G401 (cell line): Measurements from ENCODE around the gene MS4A14. TPM values are rescaled to one million over a fixed set of nuclear protein-coding genes. Genes with fewer than 3 reads are reported as not detected.
"Not testable (repeated sequence)": the region's sequence is repeated elsewhere in the genome, so short reads cannot be mapped to it uniquely, and the experiment has no call there.

Experiments used
- DNase-seq: peaks from one replicate; pipeline ENCODE4 v3.0.0-alpha.2; 2015; ENCODE audit warnings: low spot score
- in situ Hi-C: cut with HindIII; loops from 2 replicates; pipeline ENCODE4 v1.10.0; 2016; ENCODE audit warnings: low sequenced_read_pairs, mixed read lengths
- total RNA-seq: library from RNA; depleted of rRNA; stranded (reverse); fragments of >200 nt; shearing (Covaris generic); gene quantifications from 2 replicates; pipeline ENCODE4 v1.2.3, GENCODE V29; 2014

The MS4A14 gene
- total RNA-seq, 1 experiment from 2014 or later, result not detected

DNA sequence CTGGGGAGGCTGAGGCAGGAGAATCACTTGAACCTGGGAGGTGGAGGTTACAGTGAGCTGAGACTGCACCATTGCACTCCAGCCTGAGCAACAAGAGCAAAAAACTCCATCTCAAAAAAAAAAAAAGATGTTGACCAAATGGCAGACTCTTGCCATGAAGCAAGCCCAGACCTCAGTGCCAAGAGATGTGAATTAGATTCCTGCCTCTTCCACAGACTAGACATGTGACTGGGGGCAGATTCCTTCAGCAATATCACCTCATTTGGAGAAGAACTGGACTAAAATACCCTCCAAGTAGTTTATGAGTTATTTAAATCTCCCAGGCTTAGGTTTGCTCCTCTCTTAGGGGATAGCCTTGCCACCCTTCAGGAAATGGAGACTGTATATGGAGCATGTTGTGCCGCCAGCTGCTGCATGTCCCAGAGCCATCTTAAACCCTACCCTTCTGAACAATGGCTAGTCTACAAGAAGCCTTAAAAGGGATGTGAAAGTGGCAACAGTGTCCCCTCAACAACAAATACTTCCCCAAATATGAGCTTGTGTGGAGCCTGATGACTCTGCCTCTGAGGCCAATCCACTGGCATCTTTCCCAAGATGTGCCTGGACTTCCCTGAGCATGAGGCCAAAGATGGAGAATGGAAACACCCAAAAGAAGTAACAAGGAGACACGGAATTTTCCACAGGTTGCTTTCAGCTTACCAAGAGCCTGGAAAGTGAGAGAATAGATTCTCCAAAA, 18.7 kb upstream of the MS4A14 start:
- peak; percentile 1 for DNase-seq
- in situ Hi-C loops, result no loop called here

DNA sequence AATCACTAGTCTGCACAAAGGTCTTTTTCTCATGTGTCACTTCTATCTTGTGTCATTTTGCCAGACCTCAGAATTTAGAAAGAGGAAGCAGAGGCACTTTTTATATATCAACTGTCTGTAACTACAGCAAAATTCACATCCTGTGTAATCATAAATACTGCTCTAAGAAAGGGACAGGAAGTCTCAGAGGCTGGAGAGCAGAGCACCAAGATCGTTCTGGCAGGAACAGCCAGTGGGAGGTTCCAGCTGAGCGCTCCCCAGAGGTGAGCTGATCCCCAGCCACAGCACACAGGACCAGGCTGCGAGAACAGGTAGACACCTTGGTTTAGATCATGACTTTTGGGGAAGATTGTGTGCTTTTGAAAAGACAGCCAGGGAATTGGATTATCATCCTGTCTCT, 17.9 kb upstream of the MS4A14 start, which contains the start of gene MS4A7:
Gene MS4A7 (plus strand): TSS at position 179 of the 400 bp plus-strand sequence. CDS start 4,610 bp downstream, outside the sequence.
- DNase-seq, result no peak

GRCh38 chr11:60389279-60389910, 6.9 kb upstream of the MS4A14 start:
- no peak for DNase-seq
- in situ Hi-C loops, result no loop called here

More for the DNA sequence above, 17.9 kb upstream of the MS4A14 start, which contains the start of gene MS4A7:
- in situ Hi-C loops, result no loop called here

DNA sequence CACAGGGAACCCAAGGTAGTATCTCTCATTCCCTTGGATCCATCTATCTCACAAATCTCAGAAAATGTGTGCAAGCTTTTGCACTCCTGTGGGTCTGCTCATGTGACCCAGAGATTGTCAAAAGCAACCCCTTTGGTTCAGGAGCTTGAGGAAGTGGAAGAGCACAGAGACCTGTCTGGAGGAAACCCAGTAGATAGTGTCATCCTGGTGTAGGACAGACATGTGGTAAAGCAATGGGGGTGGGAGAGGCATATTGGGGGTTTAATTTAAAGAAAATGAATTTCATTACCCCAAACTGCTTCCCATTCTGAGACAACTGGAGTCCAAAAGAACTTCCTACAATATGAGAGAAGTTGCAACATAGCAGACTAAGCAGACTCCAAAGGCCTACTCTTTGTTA, 5.8 kb upstream of the MS4A14 start:
- DNase-seq, result no peak
- in situ Hi-C loops, result no loop called here

DNA sequence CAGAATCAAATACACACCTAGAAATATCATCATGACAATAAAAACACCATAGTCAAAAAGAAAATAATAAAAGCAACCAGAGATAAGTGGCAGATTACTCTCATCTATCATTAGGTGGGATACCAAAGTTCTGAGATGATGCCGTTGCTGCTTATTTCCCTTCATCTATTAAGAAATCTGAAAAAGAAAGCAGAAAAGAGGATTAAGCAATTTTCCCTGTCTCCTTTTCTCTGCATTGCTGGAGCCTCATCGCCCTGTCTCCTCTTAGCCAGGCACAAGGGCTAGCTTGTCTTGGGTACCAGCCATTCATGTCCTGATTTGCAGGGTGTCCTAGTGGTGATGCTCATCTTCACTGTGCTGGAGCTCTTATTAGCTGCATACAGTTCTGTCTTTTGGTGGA, 3.9 kb upstream of the MS4A14 start:
- in situ Hi-C loops, result no loop called here
- no peak for DNase-seq

DNA sequence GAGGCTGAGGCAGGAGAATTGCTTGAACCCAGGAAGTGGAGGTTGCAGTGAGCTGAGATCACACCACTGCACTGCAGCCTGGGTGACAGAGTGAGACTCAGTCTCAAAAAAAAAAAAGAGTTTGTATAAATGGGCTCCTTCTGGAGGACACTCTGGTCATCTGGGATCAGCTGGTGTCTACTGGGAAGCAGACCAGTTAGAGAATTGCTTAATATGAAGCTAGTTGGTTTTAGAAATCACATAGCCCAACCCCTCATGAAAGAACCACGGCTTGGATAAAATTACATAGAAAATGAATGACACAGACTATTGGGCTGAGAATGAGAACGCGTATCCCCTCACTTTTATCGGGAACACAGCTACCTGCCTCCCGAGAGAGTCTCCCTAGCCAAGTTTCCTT, 3.2 kb upstream of the MS4A14 start:
- DNase-seq, result no peak
- in situ Hi-C loops, result no loop called here

- DNase-seq, result no peak
- in situ Hi-C loops, result no loop called here
These were observed 1.4 kb upstream of the MS4A14 start for GRCh38 chr11:60394666-60395380.

- in situ Hi-C loops, result no loop called here
- DNase-seq, result no peak
These were observed 540 bp downstream of the MS4A14 start for GRCh38 chr11:60396799-60397198.

DNA sequence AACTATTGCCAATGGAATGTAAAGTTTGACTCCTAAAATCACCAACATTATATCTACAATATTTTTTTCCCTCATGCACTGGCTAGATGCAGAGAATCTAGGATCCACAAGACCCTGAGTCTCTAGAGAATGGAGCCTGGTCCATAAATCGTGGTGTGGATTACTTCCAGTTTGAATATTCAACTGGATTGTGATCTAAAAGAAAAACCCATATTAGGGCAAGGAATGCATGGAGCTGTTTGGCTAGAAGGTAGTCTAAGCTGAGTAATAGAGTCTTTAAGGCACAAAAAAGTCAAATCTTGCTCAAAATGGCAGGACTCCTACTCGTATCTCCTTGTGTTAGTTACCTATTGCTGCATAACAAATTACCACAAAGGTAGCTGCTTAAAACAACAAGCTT, 23.8 kb downstream of the MS4A14 start:
- no peak for DNase-seq

GRCh38 chr11:60422609-60423008, 26.4 kb downstream of the MS4A14 start:
- in situ Hi-C loops, result no loop called here
- no peak for DNase-seq

More for the DNA sequence above, 23.8 kb downstream of the MS4A14 start:
- in situ Hi-C loops, result no loop called here

DNA sequence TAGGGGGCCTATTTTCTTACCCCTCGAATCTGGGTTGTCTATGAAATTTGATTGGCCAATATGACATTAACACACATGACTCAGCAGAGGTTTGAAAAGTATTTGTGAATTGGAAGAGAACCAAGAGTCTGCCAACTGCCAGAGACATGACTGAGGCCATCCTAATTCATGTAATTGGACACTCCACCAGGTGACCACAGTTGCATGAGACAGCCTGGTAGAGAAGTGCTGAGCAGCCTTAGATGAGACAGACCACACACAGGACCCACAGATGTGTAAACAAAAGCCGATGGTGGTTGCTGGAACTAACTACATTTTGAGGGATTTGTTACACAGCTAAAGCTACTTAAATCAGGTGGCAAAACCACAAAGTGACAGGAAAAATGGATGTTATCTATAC, 32.3 kb downstream of the MS4A14 start:
- DNase-seq, result no peak
- in situ Hi-C loops, result no loop called here

DNA sequence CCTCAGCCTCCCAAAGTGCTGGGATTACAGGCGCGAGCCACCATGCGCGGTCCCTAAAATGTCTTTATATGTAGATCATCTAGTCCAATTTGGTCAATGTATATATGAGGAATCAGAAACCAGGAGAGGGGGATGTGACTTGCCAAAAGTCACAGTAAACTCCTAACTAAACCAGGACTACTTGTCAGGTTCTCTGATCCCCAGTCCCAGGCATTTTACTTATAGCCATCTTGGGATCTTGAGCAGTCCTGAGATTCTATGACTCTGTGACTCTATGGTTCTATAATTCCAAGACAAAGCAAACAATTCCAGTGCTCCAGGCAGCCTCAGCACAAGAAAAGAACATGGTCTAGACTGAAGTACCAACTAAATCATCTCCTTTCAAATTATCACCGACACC, 33.0 kb downstream of the MS4A14 start, which contains the start of gene MS4A5:
Gene MS4A5 (plus strand): TSS at position 301 of the 400 bp plus-strand sequence. CDS start 103 bp downstream, outside the sequence.
- in situ Hi-C loops, result no loop called here
- DNase-seq, result no peak

- in situ Hi-C loops, result no loop called here
- no peak for DNase-seq
These were observed 35.0 kb downstream of the MS4A14 start for GRCh38 chr11:60431251-60431650.

GRCh38 chr11:60433401-60433800, 37.1 kb downstream of the MS4A14 start:
- in situ Hi-C loops, result no loop called here
- no peak for DNase-seq

- in situ Hi-C loops, result no loop called here
- no peak for DNase-seq
These were observed 50.8 kb downstream of the MS4A14 start for GRCh38 chr11:60447070-60447469.

DNA sequence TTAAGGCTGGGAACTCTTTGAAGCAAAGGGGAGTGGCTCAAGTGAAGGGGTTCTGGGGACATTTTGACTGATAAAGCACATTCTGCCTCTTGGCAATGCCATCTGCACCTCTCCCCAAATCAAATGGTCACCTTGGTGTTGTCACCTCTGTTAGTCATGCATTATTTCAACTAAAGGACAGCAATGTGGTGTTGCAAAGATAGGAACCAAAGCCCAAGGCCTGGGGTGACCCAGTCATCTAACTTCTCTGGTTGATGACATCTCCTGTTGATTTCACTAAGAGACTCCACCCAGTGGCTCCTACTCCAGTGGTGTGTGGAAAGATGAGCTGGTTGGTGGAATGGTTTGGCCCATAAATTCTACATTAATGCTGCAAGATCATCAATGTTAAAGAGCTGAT, 51.6 kb downstream of the MS4A14 start:
- DNase-seq, result no peak
- in situ Hi-C loops, result no loop called here

- DNase-seq, in situ Hi-C loops: not testable (repeated sequence)
These were observed 54.9 kb downstream of the MS4A14 start for GRCh38 chr11:60451185-60451584.

DNA sequence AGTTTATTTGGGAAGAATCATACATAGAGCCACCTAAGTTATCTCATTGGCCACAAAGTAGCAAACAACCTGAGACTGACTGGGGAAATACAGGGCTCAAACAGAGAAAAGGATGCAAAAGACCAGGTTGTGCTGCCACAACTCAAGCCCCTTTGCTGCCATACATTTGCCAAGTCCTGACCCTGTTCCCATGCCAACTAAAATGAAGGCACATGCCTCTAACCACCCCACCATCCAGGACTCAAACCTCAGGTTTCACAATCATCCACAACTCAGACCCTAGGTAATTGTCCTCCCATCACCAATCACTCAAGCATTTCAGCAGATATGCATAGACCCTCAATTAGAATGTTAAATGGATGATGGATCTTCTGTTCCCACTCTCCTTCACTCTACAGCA, 58.0 kb downstream of the MS4A14 start:
- in situ Hi-C loops, result no loop called here
- DNase-seq, result no peak

GRCh38 chr11:60455531-60456042, 59.3 kb downstream of the MS4A14 start, which contains the start of gene MS4A1:
Gene MS4A1 (plus strand): TSS chr11:60455847. CDS start chr11:60462375, 6,528 bp downstream.
- in situ Hi-C loops, result no loop called here
- DNase-seq, result no peak

DNA sequence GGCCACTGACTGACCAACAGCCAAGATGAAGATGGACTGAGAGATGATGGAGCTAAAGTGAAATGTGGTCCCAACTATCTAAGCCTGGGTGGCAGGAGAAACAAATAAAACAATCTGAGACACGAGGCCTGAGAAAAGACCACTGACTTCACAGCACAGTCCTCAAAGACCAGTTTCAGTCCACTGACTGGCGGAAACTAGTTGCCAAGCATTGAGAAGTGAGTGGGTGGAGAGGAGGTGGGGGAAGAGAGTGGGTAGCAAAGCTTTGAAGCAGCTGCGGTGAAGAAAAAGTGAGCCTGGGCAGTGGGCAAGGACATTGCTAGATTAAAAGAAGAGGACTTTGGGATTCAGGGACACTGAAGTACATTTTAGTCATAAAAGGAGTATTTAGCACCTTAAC, 61.3 kb downstream of the MS4A14 start:
- in situ Hi-C loops, result no loop called here
- no peak for DNase-seq
